ACC112 (cell line): Measurements from ENCODE around the gene EEPD1.

Experiments
- H2AFZ ChIP-seq: fragments of 200-600 bp; sonication (generic); one replicate; pipeline ENCODE4 v1.6.0; 2017; ENCODE audit warnings: antibody characterized with exemption, low read length; ENCODE audit not compliant: unreplicated experiment
- H3K27ac ChIP-seq: fragments of 200-600 bp; sonication (generic); 2 replicates; pipeline ENCODE4 v1.5.1; 2014; ENCODE audit warnings: low read depth, mild to moderate bottlenecking, antibody characterized with exemption, low read length, moderate library complexity
- H3K27me3 ChIP-seq: fragments of 200-600 bp; sonication (generic); 2 replicates; pipeline ENCODE4 v1.6.1; 2014; ENCODE audit warnings: mild to moderate bottlenecking, antibody characterized with exemption, low read length, moderate library complexity, mixed read lengths; ENCODE audit not compliant: insufficient read depth
- H3K36me3 ChIP-seq: fragments of 200-600 bp; sonication (generic); 2 replicates; pipeline ENCODE4 v1.6.1; 2016; ENCODE audit warnings: mild to moderate bottlenecking, antibody characterized with exemption, low read length, moderate library complexity, mixed read lengths; ENCODE audit not compliant: insufficient read depth
- H3K4me1 ChIP-seq: fragments of 200-600 bp; sonication (generic); one replicate; pipeline ENCODE4 v1.6.1; 2016; ENCODE audit warnings: low read length, mixed read lengths; ENCODE audit not compliant: insufficient read depth, unreplicated experiment, control insufficient read depth
- H3K4me3 ChIP-seq: fragments of 200-600 bp; sonication (generic); 2 replicates; pipeline ENCODE4 v1.5.1; 2014; ENCODE audit warnings: mild to moderate bottlenecking, low read depth, low read length
- H3K79me2 ChIP-seq: fragments of 200-600 bp; sonication (generic); one replicate; pipeline ENCODE4 v1.6.0; 2016; ENCODE audit warnings: low read length; ENCODE audit not compliant: control insufficient read depth, unreplicated experiment, insufficient read depth

The EEPD1 gene

GRCh38 chr7:36192053-36192824 is 39.2 kb downstream of the EEPD1 start:
- no peak overlapping the region for H3K4me3 ChIP-seq
- no peak overlapping the region for H3K27ac ChIP-seq

GRCh38 chr7:36192877-36193276 is 39.8 kb downstream of the EEPD1 start:
- H3K27me3 ChIP-seq = no peaks in the 10 kb centered on the region
- H3K36me3 ChIP-seq = no peaks in the 10 kb centered on the region
- H2AFZ ChIP-seq = no peak overlapping the region
- no peaks in the 10 kb centered on the region for H3K79me2 ChIP-seq
- H3K27ac ChIP-seq = no peak overlapping the region
- H3K4me3 ChIP-seq = no peak overlapping the region
- no peaks in the 10 kb centered on the region for H3K4me1 ChIP-seq

More at GRCh38 chr7:36192053-36192824, 39.2 kb downstream of the EEPD1 start:
- no peak overlapping the region for H2AFZ ChIP-seq
- no peaks in the 10 kb centered on the region for H3K79me2 ChIP-seq
- H3K27me3 ChIP-seq = no peaks in the 10 kb centered on the region
- no peaks in the 10 kb centered on the region for H3K36me3 ChIP-seq
- no peaks in the 10 kb centered on the region for H3K4me1 ChIP-seq

- H3K27ac ChIP-seq = no peak overlapping the region
- H3K4me1 ChIP-seq = no peaks in the 10 kb centered on the region
- no peak overlapping the region for H3K4me3 ChIP-seq
- H2AFZ ChIP-seq = no peak overlapping the region
- H3K79me2 ChIP-seq = no peaks in the 10 kb centered on the region
- no peaks in the 10 kb centered on the region for H3K36me3 ChIP-seq
- H3K27me3 ChIP-seq = no peaks in the 10 kb centered on the region
Observed at GRCh38 chr7:36198854-36199266, 45.8 kb downstream of the EEPD1 start.

GRCh38 chr7:36199329-36199728 is 46.3 kb downstream of the EEPD1 start:
- Histone ChIP-seq H3K27me3 (no peaks in the 10 kb centered on the region), H3K36me3 (no peaks in the 10 kb centered on the region), H3K27ac (no peak overlapping the region), H2AFZ (no peak overlapping the region), H3K4me3 (no peak overlapping the region), H3K79me2 (no peaks in the 10 kb centered on the region), H3K4me1 (no peaks in the 10 kb centered on the region)

GRCh38 chr7:36201122-36201723 is 48.2 kb downstream of the EEPD1 start:
- Histone ChIP-seq H3K79me2 (no peaks in the 10 kb centered on the region), H2AFZ (no peak overlapping the region), H3K27ac (no peak overlapping the region), H3K4me3 (no peak overlapping the region), H3K4me1 (no peaks in the 10 kb centered on the region), H3K36me3 (no peaks in the 10 kb centered on the region), H3K27me3 (no peaks in the 10 kb centered on the region)

- Histone ChIP-seq H3K36me3 (no peaks in the 10 kb centered on the region), H3K27ac (no peak overlapping the region), H3K4me3 (no peak overlapping the region), H3K4me1 (peaks cover 4% of the 10 kb centered on the region), H3K27me3 (no peaks in the 10 kb centered on the region), H3K79me2 (no peaks in the 10 kb centered on the region), H2AFZ (no peak overlapping the region)
Observed at GRCh38 chr7:36202398-36202797, 49.3 kb downstream of the EEPD1 start.

DNA sequence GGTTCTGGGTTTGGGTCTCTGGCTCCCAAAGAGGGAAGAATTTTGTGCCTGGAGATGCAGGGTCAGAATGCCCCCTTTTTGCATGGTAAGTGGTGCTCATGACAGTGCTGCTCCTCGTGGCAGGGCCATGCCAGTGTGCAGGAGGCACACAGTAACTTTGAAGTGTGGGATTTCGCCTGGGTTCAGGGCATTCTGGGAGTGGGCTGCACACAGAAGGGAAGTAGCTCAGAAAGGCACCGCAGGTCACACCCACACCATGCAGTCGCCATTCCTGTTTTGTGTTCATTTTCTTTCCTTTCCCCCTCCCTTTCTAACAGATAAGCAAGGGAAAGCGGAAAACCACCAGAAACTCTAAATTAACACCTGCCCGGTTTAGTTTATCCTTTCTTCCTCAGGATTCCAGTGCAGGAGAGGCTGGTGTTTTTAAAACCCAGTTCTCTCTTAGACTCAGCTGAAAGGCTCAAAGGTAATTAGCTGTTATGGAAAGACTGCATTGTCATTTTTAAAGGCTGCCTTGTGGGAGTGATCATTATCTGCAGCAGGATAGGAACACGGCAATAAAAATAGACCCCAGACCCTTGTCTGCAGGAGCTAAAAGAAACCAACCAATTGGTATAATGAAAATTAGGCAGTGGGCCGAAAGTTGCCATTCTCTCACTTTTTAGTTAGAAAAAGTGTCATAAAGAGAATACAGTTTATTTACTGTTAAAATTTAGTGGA is 50.2 kb downstream of the EEPD1 start:
- no peaks in the 10 kb centered on the region for H3K36me3 ChIP-seq
- no peak overlapping the region for H3K27ac ChIP-seq
- H3K27me3 ChIP-seq = no peaks in the 10 kb centered on the region
- no peak overlapping the region for H3K4me3 ChIP-seq
- no peak overlapping the region for H2AFZ ChIP-seq
- peaks cover 12% of the 10 kb centered on the region for H3K4me1 ChIP-seq
- H3K79me2 ChIP-seq = no peaks in the 10 kb centered on the region

DNA sequence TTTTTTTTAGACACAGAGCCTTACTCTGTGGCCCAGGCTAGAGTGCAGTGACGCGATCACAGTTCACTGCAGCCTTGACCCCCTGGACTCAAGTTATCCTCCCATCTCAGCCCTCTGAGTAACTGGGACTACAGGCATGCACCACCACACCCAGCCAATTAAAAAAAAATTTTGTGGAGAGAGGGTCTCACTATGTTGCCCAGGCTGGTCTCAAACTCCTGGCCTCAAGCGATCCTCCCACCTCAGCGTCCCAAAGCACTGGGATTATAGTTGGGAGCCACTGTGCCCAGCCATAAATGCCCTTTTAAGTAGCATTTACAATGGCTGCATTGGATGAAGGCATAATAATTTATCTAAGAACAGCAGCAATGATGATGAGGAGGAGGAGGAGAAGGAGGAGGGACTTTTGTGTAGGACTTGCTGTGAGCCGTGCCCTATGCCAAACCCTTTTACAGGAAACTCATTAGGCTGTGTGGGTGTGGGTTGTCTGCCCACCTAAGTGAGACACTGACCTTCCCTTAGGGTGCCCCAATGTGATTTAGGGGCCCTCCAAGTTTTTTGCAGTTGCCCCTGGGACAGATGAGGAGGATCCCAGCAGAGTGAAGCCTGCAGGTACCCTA is 51.1 kb downstream of the EEPD1 start:
- H2AFZ ChIP-seq = no peak overlapping the region

GRCh38 chr7:36204929-36205635 is 52.0 kb downstream of the EEPD1 start:
- Histone ChIP-seq H3K4me3 (no peak overlapping the region), H3K4me1 (peaks cover 18% of the 10 kb centered on the region), H3K27ac (no peak overlapping the region), H2AFZ (no peak overlapping the region), H3K36me3 (no peaks in the 10 kb centered on the region), H3K79me2 (no peaks in the 10 kb centered on the region), H3K27me3 (no peaks in the 10 kb centered on the region)

More for the DNA sequence above, 51.1 kb downstream of the EEPD1 start:
- Histone ChIP-seq H3K79me2 (no peaks in the 10 kb centered on the region), H3K27me3 (no peaks in the 10 kb centered on the region), H3K27ac (no peak overlapping the region), H3K4me1 (peaks cover 18% of the 10 kb centered on the region), H3K36me3 (no peaks in the 10 kb centered on the region), H3K4me3 (no peak overlapping the region)

- no peaks in the 10 kb centered on the region for H3K79me2 ChIP-seq
Observed at GRCh38 chr7:36205803-36206202, 52.7 kb downstream of the EEPD1 start.

More at GRCh38 chr7:36205803-36206202, 52.7 kb downstream of the EEPD1 start:
- H3K27me3 ChIP-seq = no peaks in the 10 kb centered on the region
- no peaks in the 10 kb centered on the region for H3K36me3 ChIP-seq
- peaks cover 24% of the 10 kb centered on the region for H3K4me1 ChIP-seq
- H3K27ac ChIP-seq = no peak overlapping the region
- H3K4me3 ChIP-seq = no peak overlapping the region
- no peak overlapping the region for H2AFZ ChIP-seq
